CD4-positive, alpha-beta T cell treated with Interleukin-15 for 1 hour (primary cell): ENCODE data around the gene DENND5A.
"Not testable (repeated sequence)": the region's sequence is repeated elsewhere in the genome, so short reads cannot be mapped to it uniquely, and the experiment has no call there.

Experiments used
- DNase-seq: peaks from one replicate; pipeline ENCODE4 v3.0.0-alpha.2; 2020

The DENND5A gene

DNA sequence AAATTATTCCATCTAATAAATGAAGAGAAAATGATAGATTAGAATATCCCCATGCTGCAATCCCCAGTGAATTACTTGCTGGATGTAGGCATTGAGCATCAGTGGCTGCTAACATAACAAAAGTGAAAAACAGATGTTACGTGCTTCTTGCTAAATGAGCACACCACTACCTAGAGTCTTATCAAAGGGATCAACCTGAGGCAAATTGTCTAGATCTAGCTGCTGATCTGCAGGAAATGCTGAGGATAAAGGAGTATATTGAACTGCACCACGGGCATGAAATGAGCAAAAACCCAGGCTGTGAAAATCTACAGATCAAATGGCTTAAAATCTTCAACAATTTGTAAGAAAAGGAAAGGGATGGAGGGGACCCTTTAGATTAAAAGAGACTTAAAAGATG is 128.4 kb downstream of the DENND5A start:
- DNase-seq, result no peak

DNA sequence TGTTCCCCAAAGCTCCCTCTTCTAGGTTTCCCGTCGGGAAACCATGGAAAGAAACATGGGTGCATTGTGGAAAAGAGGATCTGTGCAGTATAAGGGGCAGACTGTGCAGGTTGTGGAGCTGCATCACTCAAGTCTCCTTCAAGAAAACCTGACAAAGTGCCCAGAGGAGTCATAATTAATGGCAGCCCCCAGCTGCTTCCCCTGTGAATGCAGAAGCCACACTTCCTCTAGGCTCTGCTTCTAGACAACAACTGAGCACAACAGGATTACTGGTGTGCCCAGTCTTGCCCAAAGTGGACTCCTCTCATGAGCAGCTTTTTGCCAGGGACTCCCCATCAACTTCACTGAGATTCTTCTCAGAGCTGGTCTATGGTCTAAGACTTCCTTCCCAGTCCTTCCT is 131.2 kb downstream of the DENND5A start:
- no peak for DNase-seq

DNA sequence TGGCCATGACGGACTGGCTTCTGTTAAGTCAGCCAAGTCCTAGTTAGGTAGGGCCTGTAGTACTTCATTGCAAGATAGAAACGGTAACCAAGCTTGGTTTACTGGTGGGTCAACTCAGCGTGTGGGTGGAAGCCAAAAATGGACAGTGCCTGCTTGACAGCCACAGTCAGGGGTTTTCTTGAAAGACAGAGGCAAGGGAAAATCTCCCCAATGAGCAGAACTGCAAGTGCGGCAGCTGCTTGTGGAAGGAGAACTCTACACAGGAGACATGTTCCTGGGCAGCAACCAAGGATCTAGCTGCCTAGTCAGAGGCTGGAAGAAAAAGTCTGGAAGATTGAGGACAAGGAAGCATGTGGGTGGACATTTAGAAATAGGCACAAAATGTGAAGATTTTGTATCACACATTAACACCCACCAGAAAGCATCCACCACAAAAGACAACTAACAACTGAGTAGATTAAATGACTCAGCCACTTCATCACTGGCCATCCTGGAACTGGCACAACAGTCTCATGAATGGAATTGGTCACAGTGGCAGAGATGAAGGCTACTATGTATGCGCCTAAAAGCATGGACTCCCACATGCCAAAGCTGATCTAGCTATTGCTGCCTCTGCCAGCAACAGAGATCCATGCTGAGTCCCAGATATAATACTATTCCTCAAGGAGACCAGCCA is 132.8 kb downstream of the DENND5A start:
- DNase-seq, result no peak

DNA sequence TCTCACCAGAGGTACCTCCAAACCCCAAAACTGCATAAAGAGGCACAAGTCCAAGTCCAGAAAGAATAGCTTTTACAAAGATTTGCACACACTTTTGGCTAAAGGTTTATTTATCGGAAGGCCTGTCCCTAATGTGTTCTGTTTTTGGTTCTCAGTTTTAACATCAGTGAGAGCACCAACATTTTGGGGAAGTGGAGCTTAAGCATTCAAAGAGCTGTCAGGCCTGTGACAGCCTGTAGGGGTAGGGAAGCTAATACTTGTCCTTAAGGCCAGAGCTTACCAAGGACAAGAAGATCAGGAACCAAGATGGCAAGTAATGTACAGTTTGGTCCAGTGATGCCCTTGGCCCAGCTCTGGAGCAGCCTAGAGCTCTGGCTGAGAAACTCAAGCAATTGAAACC is 134.9 kb downstream of the DENND5A start:
- no peak for DNase-seq

DNA sequence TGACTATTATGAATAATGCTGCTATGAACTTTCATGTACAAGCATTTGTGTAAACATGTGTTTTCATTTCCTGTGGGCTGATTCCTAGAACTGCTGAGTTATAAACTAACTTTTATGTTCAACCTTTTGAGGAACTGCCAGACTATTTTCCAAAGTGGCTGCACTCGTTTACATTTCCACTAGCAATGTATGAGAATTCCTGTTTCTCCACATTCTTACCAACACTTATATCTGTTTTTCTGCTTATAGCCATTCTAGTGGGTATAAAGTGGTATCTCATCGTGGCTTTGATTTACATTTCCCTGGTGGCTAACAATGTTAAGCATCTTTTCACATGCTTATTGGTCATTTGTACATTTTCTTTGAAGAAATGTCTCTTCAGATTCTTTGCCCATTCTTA is 138.5 kb downstream of the DENND5A start:
- no peak for DNase-seq

DNA sequence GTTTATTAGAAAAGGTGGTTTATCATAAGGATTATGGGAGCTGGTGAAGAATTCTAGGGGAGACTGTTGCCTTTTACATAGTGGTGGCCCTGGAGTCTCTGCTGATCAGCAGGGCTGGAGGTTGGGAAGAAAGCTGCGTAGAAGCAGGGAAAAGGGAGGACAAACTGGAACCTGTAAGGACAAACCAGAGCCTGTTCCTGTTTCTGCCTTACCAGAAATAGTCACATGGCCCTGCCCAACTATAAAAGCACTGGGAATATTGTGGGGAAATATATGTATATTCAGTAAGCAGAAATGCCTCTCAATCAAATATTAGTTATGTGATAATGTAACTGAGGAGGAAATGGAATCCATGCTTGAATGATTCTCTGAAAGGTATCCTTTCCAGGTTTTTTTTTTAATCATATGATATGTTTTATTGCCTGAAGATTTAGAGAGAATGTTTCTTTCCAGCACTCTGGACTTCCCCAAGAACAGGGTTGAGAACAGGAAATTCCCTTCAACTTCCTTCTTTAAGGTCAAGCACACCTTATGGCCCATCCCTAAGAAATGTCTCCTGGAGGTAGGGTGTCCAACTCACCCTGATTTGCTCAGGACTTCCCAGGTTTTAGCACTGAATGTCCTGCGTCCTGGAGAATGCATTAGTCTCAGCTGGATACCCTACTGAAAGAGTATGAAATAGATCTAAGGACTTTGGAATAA is 139.8 kb downstream of the DENND5A start:
- no peak for DNase-seq

DNA sequence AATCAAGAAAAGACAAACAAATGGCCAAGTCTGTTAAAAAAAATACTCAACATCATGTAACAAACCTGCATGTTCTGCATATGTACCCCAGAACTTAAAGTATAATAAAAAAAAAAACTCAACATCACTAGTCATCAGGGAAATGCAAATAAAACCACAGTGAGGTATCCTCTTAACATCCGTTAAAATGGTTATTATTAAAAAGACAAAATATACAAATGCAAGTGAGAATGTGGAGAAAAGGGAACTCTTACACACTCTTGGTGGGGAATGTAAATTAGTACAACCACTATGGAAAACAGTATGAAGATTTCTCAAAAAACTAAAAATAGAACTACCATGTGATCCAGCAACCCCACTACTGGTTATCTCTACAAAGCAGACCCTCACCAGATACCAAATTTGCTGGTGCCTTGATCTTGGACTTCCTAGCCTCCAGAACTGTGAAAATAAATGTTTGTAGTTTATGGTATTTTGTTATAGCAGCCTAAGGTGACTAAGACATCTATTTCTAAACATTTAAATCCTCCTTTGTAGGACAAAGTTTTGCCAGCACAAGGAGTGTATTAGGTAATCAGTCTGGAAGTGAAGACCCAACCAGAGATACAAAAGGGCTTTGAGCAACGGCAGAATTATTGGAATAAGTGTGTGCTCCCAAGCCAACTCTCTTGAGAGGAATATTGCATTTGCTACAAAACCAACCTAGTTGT is 141.4 kb downstream of the DENND5A start:
- no peak for DNase-seq

DNA sequence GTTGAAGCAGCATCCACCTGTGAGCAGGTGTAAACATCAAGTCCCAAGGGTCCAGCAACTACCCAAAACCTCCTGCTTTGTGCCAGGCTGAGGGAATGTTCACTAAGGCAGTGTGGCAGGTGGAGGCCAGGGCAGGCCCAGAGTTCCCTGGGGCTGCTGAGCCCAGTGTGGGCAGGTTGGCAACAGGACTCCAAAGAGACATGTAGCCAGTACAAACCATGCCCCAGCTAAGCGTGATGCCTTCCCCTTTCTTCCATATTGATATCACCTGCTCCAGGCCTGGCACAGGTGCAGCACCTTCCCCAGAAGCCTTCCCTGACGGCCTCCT is 143.7 kb downstream of the DENND5A start:
- DNase-seq, result no peak

DNA sequence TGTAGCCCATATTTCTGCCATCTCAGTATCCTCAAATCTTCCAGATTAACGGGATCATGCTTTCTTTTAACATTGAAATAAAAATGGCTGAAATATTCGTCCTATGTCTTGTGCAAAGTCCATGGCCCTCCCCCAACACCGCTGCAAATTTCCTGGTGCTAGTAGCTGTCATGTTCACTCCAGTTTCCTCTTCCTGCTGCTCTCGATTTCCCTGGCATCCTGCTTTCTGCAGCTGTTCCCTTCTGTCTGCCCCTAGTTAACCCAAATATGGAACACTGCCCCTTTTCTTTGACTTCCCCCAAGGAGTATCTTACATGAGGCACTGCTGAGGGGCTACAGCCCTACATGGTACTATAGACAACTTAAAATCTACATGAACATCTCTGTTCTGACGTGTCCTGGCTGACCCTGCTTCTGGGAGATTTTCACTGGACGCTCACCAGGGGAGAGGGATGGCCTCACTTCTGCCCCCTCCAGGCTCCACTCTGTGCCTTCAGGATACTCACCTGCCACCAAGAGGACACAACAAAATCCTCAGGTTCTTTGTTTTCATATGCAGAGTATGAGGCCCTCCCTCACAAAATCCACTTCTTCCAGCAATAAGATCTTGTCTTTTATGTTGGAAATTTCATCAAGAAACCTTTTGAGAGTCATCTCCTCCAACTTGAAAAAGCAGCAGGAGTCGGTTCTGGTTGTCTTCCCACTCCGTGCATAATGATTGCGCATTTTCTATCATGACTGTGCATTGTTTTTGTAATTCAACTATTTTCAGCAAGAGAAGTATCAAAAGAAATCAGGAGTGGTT is 144.3 kb downstream of the DENND5A start:
- DNase-seq, result no peak

DNA sequence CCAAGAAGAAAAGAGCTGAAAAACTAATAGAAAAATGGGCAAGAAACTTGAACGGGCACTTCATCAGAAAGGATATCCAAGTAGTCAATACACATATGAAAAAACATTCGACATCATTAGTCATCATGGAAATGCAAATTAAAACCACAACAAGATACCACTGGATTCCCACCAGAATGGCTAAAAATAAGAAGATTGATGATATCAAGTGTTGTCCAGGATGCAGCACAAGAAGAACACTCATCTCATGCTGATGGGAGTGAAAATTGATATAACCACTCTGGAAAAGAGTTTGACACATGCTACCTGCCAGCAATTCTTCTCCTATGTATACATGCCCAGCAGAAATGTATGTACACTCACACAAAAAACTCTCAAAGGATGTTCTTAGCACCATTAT is 146.9 kb downstream of the DENND5A start:
- DNase-seq, result no peak

DNA sequence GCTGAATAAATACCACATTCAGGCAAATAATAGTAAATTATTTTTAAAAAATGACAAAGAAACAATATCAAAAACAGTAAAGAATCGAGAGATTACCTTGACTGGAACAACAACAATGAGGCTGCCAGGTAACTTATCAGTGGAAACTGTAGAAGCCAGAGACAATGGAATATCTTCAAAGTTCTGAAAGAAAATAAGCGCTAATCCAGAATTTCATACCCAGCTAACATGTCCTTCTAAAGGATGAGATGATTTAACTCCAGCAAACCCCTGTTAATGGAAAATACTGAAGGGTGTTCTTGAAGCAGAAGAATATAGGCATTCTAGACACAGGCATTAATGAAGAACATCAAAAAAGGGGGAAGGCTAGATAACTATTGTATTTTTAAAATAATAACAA is 153.1 kb downstream of the DENND5A start:
- DNase-seq, result no peak

DNA sequence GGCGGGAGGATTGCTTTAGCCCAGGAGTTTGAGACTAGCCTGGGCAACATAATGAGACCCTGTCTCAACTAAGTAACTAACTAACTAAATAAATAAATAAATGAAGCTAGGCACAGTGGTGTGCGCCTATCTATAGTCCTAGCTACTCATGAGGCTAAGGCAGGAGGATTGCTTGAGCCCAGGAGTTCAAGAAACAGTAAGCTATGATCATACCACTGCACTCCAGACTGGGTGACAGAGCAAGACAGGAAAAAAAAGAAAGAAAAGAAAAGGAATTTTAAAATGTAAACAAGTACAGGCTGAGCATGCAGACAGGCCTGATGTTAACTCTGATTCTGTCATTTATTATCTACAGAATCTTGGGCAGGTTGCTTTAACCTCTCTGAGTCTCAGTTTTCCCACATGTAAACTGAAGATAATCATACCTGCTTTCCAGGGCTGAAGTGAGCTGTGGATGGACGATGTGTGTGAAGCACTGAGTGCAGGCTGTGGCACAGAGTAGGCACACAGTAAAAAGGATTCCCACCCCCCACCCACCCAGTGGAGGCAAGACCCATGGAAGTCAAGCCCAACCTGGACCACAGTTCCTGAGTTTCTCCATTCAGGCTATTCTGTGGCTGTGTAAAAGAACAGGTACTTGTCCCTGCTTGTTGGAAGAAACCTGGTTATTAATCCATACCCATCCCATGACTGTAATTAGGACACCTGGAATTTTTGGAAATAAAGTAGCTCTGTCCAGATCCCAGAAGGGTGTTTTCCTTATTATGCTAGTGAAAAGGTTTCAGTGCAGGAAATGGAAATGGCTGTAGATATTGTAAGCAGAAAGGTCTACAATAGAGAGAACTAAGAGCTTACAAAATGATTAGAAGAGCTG is 155.1 kb downstream of the DENND5A start:
- DNase-seq, result no peak

DNA sequence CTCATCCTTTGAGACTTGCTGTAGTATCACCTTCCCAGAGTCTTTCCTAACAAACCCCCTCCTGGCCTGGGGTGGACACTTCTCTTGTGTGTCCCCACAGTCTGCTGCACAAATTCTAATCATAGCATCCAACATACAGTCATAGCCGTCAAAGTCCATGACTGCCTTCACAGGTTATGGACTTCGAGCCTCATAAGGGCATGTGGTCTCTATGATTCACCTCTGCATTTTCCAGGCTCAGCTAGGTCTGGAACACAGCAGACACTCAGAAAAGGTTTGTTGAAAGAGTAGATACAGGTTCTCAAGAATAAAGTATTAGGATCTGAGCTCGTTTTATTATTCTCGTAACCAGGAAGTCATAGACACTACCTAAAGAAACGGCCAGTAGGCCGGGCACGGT is 160.6 kb downstream of the DENND5A start:
- no peak for DNase-seq

DNA sequence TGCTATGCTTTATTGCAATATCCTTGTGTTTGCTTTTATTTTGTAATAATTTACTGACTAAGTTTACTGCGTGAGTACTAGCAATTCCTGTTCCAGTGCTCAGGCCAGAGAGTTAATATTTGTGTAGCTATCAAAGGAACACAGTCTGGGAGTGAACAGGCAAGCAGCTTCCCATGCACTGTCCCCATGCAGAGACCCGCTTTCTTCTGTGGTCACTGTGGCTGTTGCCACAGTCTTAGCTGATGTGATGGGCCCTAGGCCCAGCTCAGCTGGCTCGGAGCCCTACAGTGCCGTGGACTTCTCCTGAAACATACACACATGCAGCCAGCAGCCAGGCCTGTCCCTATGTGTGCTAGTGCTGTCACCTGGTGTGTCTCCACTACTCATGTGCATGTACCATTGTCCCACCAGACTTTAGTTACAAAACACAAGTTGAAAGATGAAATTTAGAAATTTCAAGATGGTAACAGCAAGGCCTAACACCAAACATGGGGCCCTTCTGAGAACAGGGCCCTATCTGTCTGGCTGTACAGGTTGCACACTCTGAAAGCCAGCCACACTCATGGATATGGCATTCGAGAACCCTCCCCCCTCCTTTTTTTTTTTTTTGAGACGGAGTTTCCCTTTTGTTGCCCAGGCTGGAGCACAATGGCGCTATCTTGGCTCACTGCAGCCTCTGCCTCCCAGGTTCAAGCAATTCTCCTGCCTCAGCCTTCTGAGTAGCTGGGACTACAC is 161.4 kb downstream of the DENND5A start:
- DNase-seq, result no peak

DNA sequence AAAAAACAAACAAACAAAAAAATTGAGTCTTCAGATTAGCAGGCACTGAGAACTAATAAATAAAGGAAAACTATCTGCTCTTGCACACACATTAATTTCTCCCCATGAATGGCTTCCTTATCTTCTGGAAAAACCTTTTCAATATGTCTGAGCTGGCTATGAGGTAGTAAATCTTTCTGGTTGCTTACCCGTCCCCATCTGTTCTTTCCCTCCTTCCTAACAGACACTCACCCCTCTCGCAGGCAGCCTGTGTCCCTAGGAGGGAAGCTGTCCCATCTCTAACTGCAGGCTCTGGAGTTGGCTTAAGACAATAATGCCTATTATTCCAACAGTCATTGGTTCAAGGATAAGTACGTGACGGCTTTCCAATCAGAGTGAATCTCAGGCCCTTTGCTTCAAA is 165.5 kb downstream of the DENND5A start:
- no peak for DNase-seq

DNA sequence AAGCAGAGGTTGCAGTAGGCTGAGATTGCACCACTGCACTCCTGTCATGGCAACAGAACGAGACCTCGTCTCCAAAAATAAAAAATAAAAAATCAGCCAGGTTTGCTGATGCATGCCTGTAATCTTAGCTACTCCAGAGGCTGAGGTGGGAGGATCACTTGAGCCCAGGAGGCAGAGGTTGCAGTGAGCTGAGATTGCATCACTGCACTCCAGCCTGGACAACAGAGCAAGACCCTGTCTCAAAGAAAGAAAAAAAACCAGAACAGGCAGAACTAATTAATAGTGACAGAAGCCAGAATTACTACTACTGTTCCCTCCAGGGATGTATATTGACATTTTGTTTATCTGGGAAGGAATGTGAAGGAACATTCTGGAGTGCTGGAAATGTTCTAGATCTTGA is 166.7 kb downstream of the DENND5A start:
- not testable (repeated sequence) for DNase-seq

DNA sequence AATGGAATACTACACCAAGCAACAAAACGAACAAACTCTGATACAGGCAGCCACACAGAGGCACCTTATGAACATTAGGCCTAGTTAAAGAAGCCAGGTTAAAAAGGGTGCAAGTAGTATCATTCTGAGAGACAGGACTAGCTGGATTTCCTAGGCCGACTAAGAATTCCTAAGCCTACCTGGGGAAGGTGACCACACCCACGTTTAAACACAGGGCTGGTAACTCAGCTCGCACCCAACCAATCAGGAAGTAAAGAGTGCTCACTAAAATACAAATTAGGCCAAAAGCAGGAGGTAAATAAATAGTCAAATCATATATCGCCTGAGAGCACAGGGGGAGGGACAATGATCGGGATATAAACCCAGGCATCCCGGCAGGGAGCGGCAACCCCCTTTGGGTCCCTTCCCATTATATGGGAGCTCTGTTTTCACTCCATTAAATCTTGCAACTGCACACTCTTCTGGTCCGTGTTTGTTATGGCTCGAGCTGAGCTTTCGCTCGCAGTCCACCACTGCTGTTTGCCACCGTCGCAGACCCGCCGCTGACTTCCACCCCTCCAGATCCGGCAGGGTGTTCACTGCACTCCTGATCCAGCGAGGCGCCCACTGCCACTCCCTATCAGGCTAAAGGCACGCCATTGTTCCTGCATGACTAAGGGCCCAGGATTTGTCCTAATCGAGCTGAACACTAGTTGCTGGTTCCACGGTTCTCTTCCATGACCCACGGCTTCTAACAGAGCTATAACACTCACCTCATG is 167.8 kb downstream of the DENND5A start:
- not testable (repeated sequence) for DNase-seq

DNA sequence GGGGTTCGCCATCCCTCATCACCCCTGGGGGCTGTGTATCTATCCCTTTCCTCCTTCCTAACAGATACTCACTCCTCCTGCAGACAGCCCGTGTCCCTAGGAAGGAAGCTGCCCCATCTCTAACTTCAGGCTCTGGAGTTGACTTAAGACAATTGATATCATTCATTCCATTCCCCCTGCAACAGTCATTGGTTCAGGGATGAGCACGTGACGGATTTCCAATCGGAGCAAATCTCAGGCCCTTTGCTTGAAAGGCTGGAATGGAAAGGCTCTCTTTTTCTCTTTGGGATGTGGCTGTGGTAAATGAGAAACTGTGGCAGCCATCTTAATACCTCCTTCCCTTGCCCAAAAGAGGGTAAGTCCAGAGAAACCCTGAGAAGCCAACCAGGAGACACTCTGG is 168.7 kb downstream of the DENND5A start:
- DNase-seq, result no peak

DNA sequence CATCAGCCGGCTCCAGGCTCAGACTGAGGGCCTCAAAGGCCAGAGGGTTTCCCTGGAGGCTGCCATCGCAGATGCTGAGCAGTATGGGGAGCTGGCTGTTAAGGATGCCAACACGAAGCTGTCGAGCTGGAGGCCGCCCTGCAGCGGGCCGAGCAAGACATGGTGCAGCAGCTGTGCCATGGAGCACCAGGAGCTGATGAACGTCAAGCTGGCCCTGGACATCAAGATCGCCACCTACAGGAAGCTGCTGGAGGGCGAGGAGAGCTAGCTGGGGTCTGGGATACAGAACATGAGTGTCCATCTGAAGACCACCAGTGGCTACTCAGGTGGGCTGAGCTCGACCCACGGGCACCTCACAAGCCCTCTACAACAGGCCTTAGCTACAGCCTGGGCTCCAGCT is 169.7 kb downstream of the DENND5A start:
- no peak for DNase-seq

DNA sequence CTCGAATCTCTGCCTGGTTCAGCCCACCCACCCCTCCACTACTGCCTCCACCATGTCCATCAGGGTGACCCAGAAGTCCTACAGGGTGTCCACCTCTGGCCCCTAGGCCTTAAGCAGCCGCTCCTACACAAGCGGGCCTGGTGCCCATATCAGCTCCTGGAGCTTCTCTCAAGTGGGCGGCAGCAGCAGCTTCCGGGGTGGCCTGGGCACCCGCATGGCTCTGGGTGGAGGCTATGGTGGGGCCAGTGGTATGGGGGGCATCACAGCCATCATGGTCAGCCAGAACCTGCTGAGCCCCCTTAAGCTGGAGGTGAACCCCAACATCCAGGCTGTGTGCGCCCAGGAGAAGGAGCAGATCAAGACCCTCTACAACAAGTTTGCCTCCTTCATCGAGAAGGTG is 170.7 kb downstream of the DENND5A start:
- no peak for DNase-seq
